Loucy (cell line): Measurements from ENCODE around the gene PCDHGB4.
A peak's percentile ranks its signal among the peaks of the same experiment; 100 is the strongest.

Experiments
- H2AFZ ChIP-seq: fragments of 200-600 bp; sonication (generic); 2 replicates; pipeline ENCODE4 v1.6.0; 2016; ENCODE audit warnings: antibody characterized with exemption, mild to moderate bottlenecking, low read length, moderate library complexity
- H3F3A ChIP-seq: fragments of 200-600 bp; 2 replicates; pipeline ENCODE4 v1.6.0; 2016; ENCODE audit warnings: antibody characterized with exemption, low read depth, mild to moderate bottlenecking
- H3K27me3 ChIP-seq: fragments of 200-600 bp; sonication (generic); 2 replicates; pipeline ENCODE4 v1.6.1; 2014; ENCODE audit warnings: low read length, mild to moderate bottlenecking; ENCODE audit not compliant: insufficient read depth, poor library complexity, severe bottlenecking
- H3K36me3 ChIP-seq: fragments of 200-600 bp; sonication (generic); 2 replicates; pipeline ENCODE4 v1.6.1; 2016; ENCODE audit warnings: low read length; ENCODE audit not compliant: insufficient read depth
- H3K4me1 ChIP-seq: fragments of 200-600 bp; sonication (generic); 2 replicates; pipeline ENCODE4 v1.5.1; 2014; ENCODE audit warnings: low read length, mild to moderate bottlenecking; ENCODE audit not compliant: insufficient read depth, poor library complexity, severe bottlenecking
- H3K4me2 ChIP-seq: fragments of 200-600 bp; sonication (generic); 2 replicates; pipeline ENCODE4 v1.6.0; 2014; ENCODE audit warnings: antibody characterized with exemption, low read length, low read depth, mild to moderate bottlenecking; ENCODE audit not compliant: poor library complexity, severe bottlenecking
- H3K4me3 ChIP-seq: fragments of 200-600 bp; sonication (generic); 2 replicates; pipeline ENCODE4 v1.5.1; 2014; ENCODE audit warnings: low read length, mild to moderate bottlenecking, mixed read lengths; ENCODE audit not compliant: poor library complexity, severe bottlenecking
- H3K79me2 ChIP-seq: fragments of 200-600 bp; sonication (generic); 2 replicates; pipeline ENCODE4 v1.6.1; 2014; ENCODE audit warnings: low read length; ENCODE audit not compliant: insufficient read depth
- H3K9ac ChIP-seq: fragments of 200-600 bp; sonication (generic); 2 replicates; pipeline ENCODE4 v1.6.0; 2014; ENCODE audit warnings: mild to moderate bottlenecking, low read depth, low read length, moderate library complexity; ENCODE audit not compliant: poor library complexity, severe bottlenecking
- H3K9me2 ChIP-seq: fragments of 200-600 bp; sonication (generic); replicated peaks from 2 replicates; pipeline ENCODE4 v1.6.1; 2016; ENCODE audit warnings: low read depth, low read length, mixed read lengths
- H3K9me3 ChIP-seq: fragments of 200-600 bp; sonication (generic); 2 replicates; pipeline ENCODE4 v1.6.1; 2014; ENCODE audit warnings: mild to moderate bottlenecking, antibody characterized with exemption, low read length, low read depth; ENCODE audit not compliant: insufficient read depth
- H4K20me1 ChIP-seq: fragments of 200-600 bp; sonication (generic); 2 replicates; pipeline ENCODE4 v1.6.0; 2014; ENCODE audit warnings: antibody characterized with exemption, low read length, mild to moderate bottlenecking; ENCODE audit not compliant: insufficient read depth, poor library complexity, severe bottlenecking
- CTCF ChIP-seq: fragments of 200-600 bp; sonication (generic); conservative IDR thresholded peaks from 2 replicates; pipeline ENCODE4 v1.5.1; 2014; ENCODE audit warnings: mild to moderate bottlenecking, antibody characterized with exemption, low read length
- EZH2phosphoT487 ChIP-seq: fragments of 200-600 bp; IDR thresholded peaks from 2 replicates; pipeline ENCODE4 v1.6.1; 2018; ENCODE audit warnings: antibody characterized with exemption, mild to moderate bottlenecking, moderate library complexity, borderline replicate concordance

PCDHGB4 gene

GRCh38 chr5:141359790-141360426 is 27.6 kb upstream of the PCDHGB4 start, which contains the start of gene PCDHGB2:
Gene PCDHGB2, plus strand, starts transcription at chr5:141359994. Its CDS starts 142 bp downstream, at chr5:141360136.
- Histone ChIP-seq H3K4me3 (peak within 1 kb of the TSS; percentile 67), H3K9ac (peak within 1 kb of the TSS; percentile 63), H3K4me1 (no peaks in the 10 kb centered on the region), H3K36me3 (no peaks in the 10 kb centered on the region), H4K20me1 (no peaks in the 10 kb centered on the region), H3K9me3 (no peaks in the 10 kb centered on the region), H3K4me2 (peak within 1 kb of the TSS; percentile 70), H3K27me3 (no peaks in the 10 kb centered on the region), H2AFZ (peak within 1 kb of the TSS; percentile 98), H3F3A (no peaks in the 10 kb centered on the region), H3K9me2 (no peaks in the 10 kb centered on the region), H3K79me2 (no peaks in the 10 kb centered on the region)
- TF ChIP-seq EZH2phosphoT487 (no peak), CTCF (peak; percentile 61)

DNA sequence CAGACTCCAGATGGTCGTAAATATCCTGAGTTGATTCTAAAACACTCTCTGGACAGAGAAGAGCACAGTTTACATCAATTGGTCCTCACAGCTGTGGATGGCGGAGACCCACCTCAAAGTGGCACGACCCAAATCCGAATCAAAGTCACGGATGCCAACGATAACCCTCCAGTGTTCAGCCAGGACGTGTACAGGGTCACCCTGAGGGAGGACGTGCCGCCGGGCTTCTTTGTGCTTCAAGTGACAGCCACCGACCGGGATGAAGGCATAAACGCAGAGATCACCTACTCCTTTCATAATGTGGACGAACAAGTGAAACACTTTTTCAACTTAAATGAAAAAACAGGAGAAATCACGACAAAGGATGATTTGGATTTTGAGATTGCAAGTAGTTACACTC is 26.8 kb upstream of the PCDHGB4 start:
- Histone ChIP-seq H3F3A (no peaks in the 10 kb centered on the region), H3K9ac (no peak overlapping the region), H3K79me2 (no peaks in the 10 kb centered on the region), H4K20me1 (no peaks in the 10 kb centered on the region), H3K4me1 (no peaks in the 10 kb centered on the region), H3K36me3 (no peaks in the 10 kb centered on the region), H3K9me2 (no peaks in the 10 kb centered on the region), H3K9me3 (no peaks in the 10 kb centered on the region; the same call in 1 of the 2 replicates), H2AFZ (no peak overlapping the region), H3K4me2 (no peak overlapping the region), H3K27me3 (no peaks in the 10 kb centered on the region), H3K4me3 (peak overlapping the region; percentile 67)
- TF ChIP-seq CTCF, result no peak
- TF ChIP-seq EZH2phosphoT487, result no peak

- Histone ChIP-seq H3K9me3 (no peaks in the 10 kb centered on the region; the same call in 1 of the 2 replicates), H3K4me1 (no peaks in the 10 kb centered on the region), H2AFZ (no peak overlapping the region), H3K36me3 (no peaks in the 10 kb centered on the region), H3K79me2 (no peaks in the 10 kb centered on the region), H4K20me1 (no peaks in the 10 kb centered on the region), H3K4me2 (no peak overlapping the region), H3K9ac (no peak overlapping the region), H3K4me3 (peak overlapping the region; percentile 28), H3K9me2 (no peaks in the 10 kb centered on the region), H3F3A (no peaks in the 10 kb centered on the region), H3K27me3 (no peaks in the 10 kb centered on the region)
- TF ChIP-seq EZH2phosphoT487 (no peak), CTCF (no peak)
Measured at GRCh38 chr5:141362719-141363118, 24.8 kb upstream of the PCDHGB4 start.
